Body of pancreas (tissue), 4 donors: ENCODE data around the gene AFG1L. TPM values are rescaled to one million over a fixed set of nuclear protein-coding genes. Genes with fewer than 3 reads are reported as not detected.

Source experiments
- ATAC-seq: fragments of 150-250 bp; one replicate; pipeline ENCODE4 v1.9.1; 2016
- DNase-seq, 4 donors: peaks; one replicate each; pipeline ENCODE4 v3.0.0-alpha.2; 2019
- H3K27ac ChIP-seq, 4 donors: fragments of 200-600 bp; sonication (generic); 1 replicate in 3 of 4; 2 replicates in 1 of 4; pipeline versions ENCODE4 v1.5.1 to v1.6.1; 2016 to 2019; ENCODE audit warnings: mild to moderate bottlenecking in 1 of 4, mixed read lengths in 1 of 4, moderate library complexity in 1 of 4
- H3K27me3 ChIP-seq, 2 donors: fragments of 200-600 bp; sonication (generic); one replicate each; pipeline ENCODE4 v1.6.0; 2016; ENCODE audit warnings: mild to moderate bottlenecking in 1 of 2
- H3K36me3 ChIP-seq, 2 donors: fragments of 200-600 bp; sonication (generic); replicated peaks in 1 of 2; 2 replicates each; pipeline ENCODE4 v1.5.1; 2016; ENCODE audit warnings: low read depth in 2 of 2; ENCODE audit not compliant: insufficient read depth in 1 of 2
- H3K4me1 ChIP-seq: fragments of 200-600 bp; sonication (generic); one replicate; pipeline ENCODE4 v1.6.0; 2016
- H3K4me3 ChIP-seq, 2 donors: fragments of 200-600 bp; sonication (generic); 1 replicate in 1 of 2; 2 replicates in 1 of 2; pipeline ENCODE4 v1.5.1; 2016 to 2019
- H3K9me3 ChIP-seq, 3 donors: fragments of 200-600 bp; sonication (generic); 1 replicate in 2 of 3; 2 replicates in 1 of 3; pipeline ENCODE4 v1.5.1; 2016
- CTCF ChIP-seq, 7 experiments: fragments of 450-650 bp in 4 of 7; fragments of 200-600 bp in 3 of 7; sonication (generic) in 3 of 7; IDR thresholded peaks; one replicate each; pipeline ENCODE4 v1.5.1; 2016 to 2019; ENCODE audit warnings: antibody characterized with exemption in 7 of 7
- POLR2A ChIP-seq, 3 donors: fragments of 450-650 bp; IDR thresholded peaks; one replicate each; pipeline ENCODE4 v1.6.1; 2016; ENCODE audit warnings: antibody characterized with exemption in 3 of 3, mild to moderate bottlenecking in 2 of 3
- WGBS, 2 donors: methylation state at CpG; one replicate each; pipeline ENCODE4 v1.1.5; 2017; 5-methylcytosine and 5-hydroxymethylcytosine counted together
- intact Hi-C: fragments of 100-400 bp; cut with DNase I; formaldehyde crosslinking; loops from one replicate; pipeline ENCODE4 v1.15.1; 2023
- total RNA-seq, 2 donors: library from RNA; depleted of rRNA; stranded (reverse); fragments of >200 nt; gene quantifications; one replicate each; pipeline ENCODE4 v1.1.0, GENCODE V29; 2016

AFG1L gene
- total RNA-seq, 2 donors from 2014 or later = 1.6 to 4.0 TPM

GRCh38 chr6:108362455-108362854, 67.6 kb downstream of the AFG1L start:
- no peak for DNase-seq
- intact Hi-C loops = no loop called here
- no peaks in the 10 kb centered on the region for H3K9me3 ChIP-seq
- H3K4me1 ChIP-seq = no peaks in the 10 kb centered on the region
- no peaks in the 10 kb centered on the region for H3K27me3 ChIP-seq
- H3K4me3 ChIP-seq = no peak overlapping the region
- TF ChIP-seq POLR2A (IDR thresholded peaks at IDR 0.05) = no peak
- no peak for TF ChIP-seq CTCF (IDR thresholded peaks at IDR 0.05)
- ATAC-seq = no peak
- H3K36me3 ChIP-seq = no peaks in the 10 kb centered on the region
- 77 to 79% methylated on average over 1 of the region's 1 CpG for WGBS, 2 donors
- no peak overlapping the region for H3K27ac ChIP-seq

GRCh38 chr6:108363113-108363512, 68.3 kb downstream of the AFG1L start:
- no peak overlapping the region for H3K4me3 ChIP-seq
- H3K9me3 ChIP-seq = no peaks in the 10 kb centered on the region
- DNase-seq (no peak), ATAC-seq (no peak)
- intact Hi-C loops = no loop called here
- H3K27ac ChIP-seq = no peak overlapping the region
- no peaks in the 10 kb centered on the region for H3K4me1 ChIP-seq
- WGBS, 2 donors = 55 to 71% methylated on average over 3 of the region's 3 CpGs
- H3K36me3 ChIP-seq = no peaks in the 10 kb centered on the region
- H3K27me3 ChIP-seq = no peaks in the 10 kb centered on the region
- TF ChIP-seq POLR2A (IDR thresholded peaks at IDR 0.05) (no peak), CTCF (IDR thresholded peaks at IDR 0.05) (no peak)

- TF ChIP-seq POLR2A (IDR thresholded peaks at IDR 0.05) (no peak), CTCF (IDR thresholded peaks at IDR 0.05) (no peak)
- no peak for DNase-seq
- ATAC-seq = no peak
- Histone ChIP-seq H3K4me3 (no peak overlapping the region), H3K9me3 (no peaks in the 10 kb centered on the region), H3K4me1 (no peaks in the 10 kb centered on the region), H3K27ac (no peak overlapping the region), H3K27me3 (no peaks in the 10 kb centered on the region), H3K36me3 (no peaks in the 10 kb centered on the region)
- intact Hi-C loops = no loop called here
- 81 to 82% methylated on average over 6 of the region's 6 CpGs for WGBS, 2 donors
Observed at GRCh38 chr6:108363889-108364313, 69.0 kb downstream of the AFG1L start.

- DNase-seq (no peak), ATAC-seq (no peak)
- WGBS, 2 donors = 63 to 68% methylated on average over 3 of the region's 3 CpGs
- no peaks in the 10 kb centered on the region for H3K36me3 ChIP-seq
- H3K27ac ChIP-seq = no peak overlapping the region
- H3K27me3 ChIP-seq = no peaks in the 10 kb centered on the region
- no peaks in the 10 kb centered on the region for H3K4me1 ChIP-seq
- intact Hi-C loops = no loop called here
- no peak overlapping the region for H3K4me3 ChIP-seq
- TF ChIP-seq POLR2A (IDR thresholded peaks at IDR 0.05) (no peak), CTCF (IDR thresholded peaks at IDR 0.05) (no peak)
- H3K9me3 ChIP-seq = no peaks in the 10 kb centered on the region
Observed at GRCh38 chr6:108364470-108364869, 69.6 kb downstream of the AFG1L start.

- intact Hi-C loops = no loop called here
- H3K27ac ChIP-seq = no peak overlapping the region
- H3K4me1 ChIP-seq = no peaks in the 10 kb centered on the region
- no peak overlapping the region for H3K4me3 ChIP-seq
- DNase-seq (no peak), ATAC-seq (no peak)
- no peak for TF ChIP-seq POLR2A (IDR thresholded peaks at IDR 0.05)
- TF ChIP-seq CTCF (IDR thresholded peaks at IDR 0.05) = no peak
- H3K9me3 ChIP-seq = no peaks in the 10 kb centered on the region
- H3K36me3 ChIP-seq = no peaks in the 10 kb centered on the region
- no peaks in the 10 kb centered on the region for H3K27me3 ChIP-seq
Observed at GRCh38 chr6:108365478-108365877, 70.6 kb downstream of the AFG1L start.
